ENCODE results near the gene C9orf152.

C9orf152 gene

GRCh38 chr9:110157823-110158664, 49.9 kb downstream of the C9orf152 start:
- no peak overlapping the region for H2AK5ac ChIP-seq (ENCODE audit: low read length)
- no peaks in the 10 kb centered on the region for H3K36me3 ChIP-seq (ENCODE audit: control insufficient read depth, insufficient read depth, low read length)
- H3K4me1 ChIP-seq (ENCODE audit: control insufficient read depth, low read depth, low read length), result peaks cover 1% of the 10 kb centered on the region
- no peak overlapping the region for H2BK15ac ChIP-seq (replicated peaks; ENCODE audit: low read depth)
- no peak overlapping the region for H3K4me3 ChIP-seq (ENCODE audit: low read length)
- no peak overlapping the region for H4K5ac ChIP-seq (ENCODE audit: low read length)
- no peaks in the 10 kb centered on the region for H3K27me3 ChIP-seq (ENCODE audit: insufficient read depth, low read length, poor library complexity)
- H2BK5ac ChIP-seq (ENCODE audit: low read length), result no peak overlapping the region
- DNase-seq, result no peak
- H3K4me2 ChIP-seq (ENCODE audit: low read length), result no peak overlapping the region
- no peak overlapping the region for H3K23ac ChIP-seq (ENCODE audit: low read length)
- no peak overlapping the region for H3K27ac ChIP-seq (ENCODE audit: low read depth, low read length)
- H3K4ac ChIP-seq (ENCODE audit: low read depth, low read length), result no peak overlapping the region
- no peaks in the 10 kb centered on the region for H3K79me2 ChIP-seq (ENCODE audit: control insufficient read depth, insufficient read depth, low read length)
- no peak overlapping the region for H3K56ac ChIP-seq (ENCODE audit: low read length)
- no CpG with 5 or more reads among the region's 9 CpGs for WGBS (ENCODE audit: extremely low coverage, insufficient coverage, low lambda C conversion rate)
- no peaks in the 10 kb centered on the region for H3K79me1 ChIP-seq (ENCODE audit: low read length)
- H4K8ac ChIP-seq (ENCODE audit: low read depth, low read length), result no peak overlapping the region
- no peak overlapping the region for H2BK120ac ChIP-seq (ENCODE audit: low read depth, low read length)
- no peak overlapping the region for H3K18ac ChIP-seq (ENCODE audit: low read length)
- no peak overlapping the region for H3K9ac ChIP-seq (ENCODE audit: low read length)

GRCh38 chr9:110156902-110157301, 51.1 kb downstream of the C9orf152 start:
- Histone ChIP-seq H3K79me2 (ENCODE audit: control insufficient read depth, insufficient read depth, low read length) (no peaks in the 10 kb centered on the region), H3K4me2 (ENCODE audit: low read length) (no peak overlapping the region), H3K9ac (ENCODE audit: low read length) (no peak overlapping the region), H3K79me1 (ENCODE audit: low read length) (no peaks in the 10 kb centered on the region), H3K18ac (ENCODE audit: low read length) (no peak overlapping the region), H2BK5ac (ENCODE audit: low read length) (no peak overlapping the region), H3K27me3 (ENCODE audit: insufficient read depth, low read length, poor library complexity) (no peaks in the 10 kb centered on the region), H2AK5ac (ENCODE audit: low read length) (no peak overlapping the region), H3K4me3 (ENCODE audit: low read length) (no peak overlapping the region), H3K4ac (ENCODE audit: low read depth, low read length) (no peak overlapping the region), H2BK120ac (ENCODE audit: low read depth, low read length) (no peak overlapping the region), H3K56ac (ENCODE audit: low read length) (no peak overlapping the region), H4K5ac (ENCODE audit: low read length) (no peak overlapping the region), H4K8ac (ENCODE audit: low read depth, low read length) (no peak overlapping the region), H3K27ac (ENCODE audit: low read depth, low read length) (no peak overlapping the region), H3K36me3 (ENCODE audit: control insufficient read depth, insufficient read depth, low read length) (no peaks in the 10 kb centered on the region), H3K23ac (ENCODE audit: low read length) (no peak overlapping the region), H2BK15ac (replicated peaks; ENCODE audit: low read depth) (no peak overlapping the region), H3K4me1 (ENCODE audit: control insufficient read depth, low read depth, low read length) (peaks cover 1% of the 10 kb centered on the region)
- no peak for DNase-seq
- WGBS (ENCODE audit: extremely low coverage, insufficient coverage, low lambda C conversion rate), result no CpG with 5 or more reads among the region's 4 CpGs

GRCh38 chr9:110156416-110156815, 51.5 kb downstream of the C9orf152 start:
- no peak overlapping the region for H2AK5ac ChIP-seq (ENCODE audit: low read length)
- H2BK120ac ChIP-seq (ENCODE audit: low read depth, low read length), result no peak overlapping the region
- H3K4me2 ChIP-seq (ENCODE audit: low read length), result no peak overlapping the region
- H3K27ac ChIP-seq (ENCODE audit: low read depth, low read length), result no peak overlapping the region
- WGBS (ENCODE audit: extremely low coverage, insufficient coverage, low lambda C conversion rate), result no CpG with 5 or more reads among the region's 9 CpGs
- no peak overlapping the region for H3K23ac ChIP-seq (ENCODE audit: low read length)
- no peak overlapping the region for H2BK15ac ChIP-seq (replicated peaks; ENCODE audit: low read depth)
- H3K18ac ChIP-seq (ENCODE audit: low read length), result no peak overlapping the region
- H3K4ac ChIP-seq (ENCODE audit: low read depth, low read length), result no peak overlapping the region
- H3K4me3 ChIP-seq (ENCODE audit: low read length), result no peak overlapping the region
- H4K8ac ChIP-seq (ENCODE audit: low read depth, low read length), result no peak overlapping the region
- H3K79me1 ChIP-seq (ENCODE audit: low read length), result no peaks in the 10 kb centered on the region
- H3K56ac ChIP-seq (ENCODE audit: low read length), result no peak overlapping the region
- H3K79me2 ChIP-seq (ENCODE audit: control insufficient read depth, insufficient read depth, low read length), result no peaks in the 10 kb centered on the region
- H2BK5ac ChIP-seq (ENCODE audit: low read length), result no peak overlapping the region
- peaks cover 1% of the 10 kb centered on the region for H3K4me1 ChIP-seq (ENCODE audit: control insufficient read depth, low read depth, low read length)
- no peaks in the 10 kb centered on the region for H3K27me3 ChIP-seq (ENCODE audit: insufficient read depth, low read length, poor library complexity)
- DNase-seq, result no peak
- no peaks in the 10 kb centered on the region for H3K36me3 ChIP-seq (ENCODE audit: control insufficient read depth, insufficient read depth, low read length)
- H3K9ac ChIP-seq (ENCODE audit: low read length), result no peak overlapping the region
- no peak overlapping the region for H4K5ac ChIP-seq (ENCODE audit: low read length)

GRCh38 chr9:110155751-110156150, 52.2 kb downstream of the C9orf152 start:
- WGBS (ENCODE audit: extremely low coverage, insufficient coverage, low lambda C conversion rate), result no CpG with 5 or more reads among the region's 3 CpGs
- H2BK5ac ChIP-seq (ENCODE audit: low read length), result no peak overlapping the region
- no peak for DNase-seq

GRCh38 chr9:110153431-110153830, 54.5 kb downstream of the C9orf152 start:
- H3K9ac ChIP-seq (ENCODE audit: low read length), result no peak overlapping the region
- no CpG with 5 or more reads among the region's 2 CpGs for WGBS (ENCODE audit: extremely low coverage, insufficient coverage, low lambda C conversion rate)
- no peak overlapping the region for H3K23ac ChIP-seq (ENCODE audit: low read length)
- H3K4me3 ChIP-seq (ENCODE audit: low read length), result no peak overlapping the region
- H3K79me1 ChIP-seq (ENCODE audit: low read length), result no peaks in the 10 kb centered on the region
- no peak overlapping the region for H4K8ac ChIP-seq (ENCODE audit: low read depth, low read length)
- H3K18ac ChIP-seq (ENCODE audit: low read length), result no peak overlapping the region
- DNase-seq, result no peak
- no peak overlapping the region for H3K4me2 ChIP-seq (ENCODE audit: low read length)
- no peak overlapping the region for H3K56ac ChIP-seq (ENCODE audit: low read length)
- H3K79me2 ChIP-seq (ENCODE audit: control insufficient read depth, insufficient read depth, low read length), result no peaks in the 10 kb centered on the region
- peaks cover 1% of the 10 kb centered on the region for H3K4me1 ChIP-seq (ENCODE audit: control insufficient read depth, low read depth, low read length)
- H3K27ac ChIP-seq (ENCODE audit: low read depth, low read length), result no peak overlapping the region
- no peak overlapping the region for H4K5ac ChIP-seq (ENCODE audit: low read length)
- H2AK5ac ChIP-seq (ENCODE audit: low read length), result no peak overlapping the region
- no peak overlapping the region for H2BK120ac ChIP-seq (ENCODE audit: low read depth, low read length)
- no peak overlapping the region for H2BK15ac ChIP-seq (replicated peaks; ENCODE audit: low read depth)
- no peaks in the 10 kb centered on the region for H3K27me3 ChIP-seq (ENCODE audit: insufficient read depth, low read length, poor library complexity)
- H3K4ac ChIP-seq (ENCODE audit: low read depth, low read length), result no peak overlapping the region
- no peaks in the 10 kb centered on the region for H3K36me3 ChIP-seq (ENCODE audit: control insufficient read depth, insufficient read depth, low read length)
- H2BK5ac ChIP-seq (ENCODE audit: low read length), result no peak overlapping the region

More at GRCh38 chr9:110155751-110156150, 52.2 kb downstream of the C9orf152 start:
- Histone ChIP-seq H3K4me3 (ENCODE audit: low read length) (no peak overlapping the region), H3K9ac (ENCODE audit: low read length) (no peak overlapping the region), H3K18ac (ENCODE audit: low read length) (no peak overlapping the region), H4K8ac (ENCODE audit: low read depth, low read length) (no peak overlapping the region), H2BK120ac (ENCODE audit: low read depth, low read length) (no peak overlapping the region), H2AK5ac (ENCODE audit: low read length) (no peak overlapping the region), H3K56ac (ENCODE audit: low read length) (no peak overlapping the region), H3K23ac (ENCODE audit: low read length) (no peak overlapping the region), H3K79me1 (ENCODE audit: low read length) (no peaks in the 10 kb centered on the region), H3K4me2 (ENCODE audit: low read length) (no peak overlapping the region), H3K79me2 (ENCODE audit: control insufficient read depth, insufficient read depth, low read length) (no peaks in the 10 kb centered on the region), H2BK15ac (replicated peaks; ENCODE audit: low read depth) (no peak overlapping the region), H3K27ac (ENCODE audit: low read depth, low read length) (no peak overlapping the region), H3K36me3 (ENCODE audit: control insufficient read depth, insufficient read depth, low read length) (no peaks in the 10 kb centered on the region), H3K4me1 (ENCODE audit: control insufficient read depth, low read depth, low read length) (peaks cover 1% of the 10 kb centered on the region), H4K5ac (ENCODE audit: low read length) (no peak overlapping the region), H3K4ac (ENCODE audit: low read depth, low read length) (no peak overlapping the region), H3K27me3 (ENCODE audit: insufficient read depth, low read length, poor library complexity) (no peaks in the 10 kb centered on the region)

All from mesendoderm (in vitro differentiated cells).